MM.1S (cell line): ENCODE results near the gene SLC4A5.

Experiments used
- EZH2phosphoT487 ChIP-seq: fragments of 300-600 bp; sonication (generic); IDR thresholded peaks from 2 replicates; pipeline ENCODE4 v1.6.1; 2018; ENCODE audit warnings: antibody characterized with exemption, low read length
- TF ChIP-seq, protein P1 (sequence below): fragments of 300-600 bp; sonication (generic); IDR thresholded peaks from 2 replicates; pipeline ENCODE4 v1.5.1; 2016; ENCODE audit warnings: antibody characterized with exemption, low read length, mixed read lengths

DNA sequence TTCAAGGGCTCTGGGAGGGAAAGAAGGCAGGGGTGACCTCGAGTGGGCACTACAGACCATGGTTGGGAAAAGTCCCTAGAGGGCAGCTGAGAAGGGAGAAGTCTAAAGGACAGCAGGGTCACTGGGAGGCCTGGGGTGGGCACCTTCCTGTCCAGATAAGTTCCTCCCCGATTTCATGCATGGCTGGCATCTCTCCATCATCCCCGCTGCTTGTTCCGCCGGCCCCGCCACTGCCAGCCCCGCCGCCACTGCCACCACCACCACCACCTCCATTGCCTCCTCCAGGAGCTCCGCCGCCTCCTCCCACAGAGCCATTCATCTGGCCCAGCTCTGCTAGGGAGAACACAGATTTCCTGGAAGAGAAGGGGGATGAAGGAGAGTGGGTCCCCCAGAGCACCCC lies 91.2 kb downstream of the SLC4A5 start:
- TF ChIP-seq EZH2phosphoT487 = no peak
- TF ChIP-seq, protein P1, sequence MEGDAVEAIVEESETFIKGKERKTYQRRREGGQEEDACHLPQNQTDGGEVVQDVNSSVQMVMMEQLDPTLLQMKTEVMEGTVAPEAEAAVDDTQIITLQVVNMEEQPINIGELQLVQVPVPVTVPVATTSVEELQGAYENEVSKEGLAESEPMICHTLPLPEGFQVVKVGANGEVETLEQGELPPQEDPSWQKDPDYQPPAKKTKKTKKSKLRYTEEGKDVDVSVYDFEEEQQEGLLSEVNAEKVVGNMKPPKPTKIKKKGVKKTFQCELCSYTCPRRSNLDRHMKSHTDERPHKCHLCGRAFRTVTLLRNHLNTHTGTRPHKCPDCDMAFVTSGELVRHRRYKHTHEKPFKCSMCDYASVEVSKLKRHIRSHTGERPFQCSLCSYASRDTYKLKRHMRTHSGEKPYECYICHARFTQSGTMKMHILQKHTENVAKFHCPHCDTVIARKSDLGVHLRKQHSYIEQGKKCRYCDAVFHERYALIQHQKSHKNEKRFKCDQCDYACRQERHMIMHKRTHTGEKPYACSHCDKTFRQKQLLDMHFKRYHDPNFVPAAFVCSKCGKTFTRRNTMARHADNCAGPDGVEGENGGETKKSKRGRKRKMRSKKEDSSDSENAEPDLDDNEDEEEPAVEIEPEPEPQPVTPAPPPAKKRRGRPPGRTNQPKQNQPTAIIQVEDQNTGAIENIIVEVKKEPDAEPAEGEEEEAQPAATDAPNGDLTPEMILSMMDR = no peak
